GM11168 (cell line): Measurements from ENCODE around the gene MRPL49.
"Not testable (repeated sequence)": the region's sequence is repeated elsewhere in the genome, so short reads cannot be mapped to it uniquely, and the experiment has no call there.

Source experiments
- in situ Hi-C: fragments of 300-500 bp; cut with MboI; formaldehyde crosslinking; loops from one replicate; pipeline ENCODE4 v1.12.0; 2022; ENCODE audit warnings: low sequenced_read_pairs; ENCODE audit not compliant: unreplicated experiment

Gene MRPL49

DNA sequence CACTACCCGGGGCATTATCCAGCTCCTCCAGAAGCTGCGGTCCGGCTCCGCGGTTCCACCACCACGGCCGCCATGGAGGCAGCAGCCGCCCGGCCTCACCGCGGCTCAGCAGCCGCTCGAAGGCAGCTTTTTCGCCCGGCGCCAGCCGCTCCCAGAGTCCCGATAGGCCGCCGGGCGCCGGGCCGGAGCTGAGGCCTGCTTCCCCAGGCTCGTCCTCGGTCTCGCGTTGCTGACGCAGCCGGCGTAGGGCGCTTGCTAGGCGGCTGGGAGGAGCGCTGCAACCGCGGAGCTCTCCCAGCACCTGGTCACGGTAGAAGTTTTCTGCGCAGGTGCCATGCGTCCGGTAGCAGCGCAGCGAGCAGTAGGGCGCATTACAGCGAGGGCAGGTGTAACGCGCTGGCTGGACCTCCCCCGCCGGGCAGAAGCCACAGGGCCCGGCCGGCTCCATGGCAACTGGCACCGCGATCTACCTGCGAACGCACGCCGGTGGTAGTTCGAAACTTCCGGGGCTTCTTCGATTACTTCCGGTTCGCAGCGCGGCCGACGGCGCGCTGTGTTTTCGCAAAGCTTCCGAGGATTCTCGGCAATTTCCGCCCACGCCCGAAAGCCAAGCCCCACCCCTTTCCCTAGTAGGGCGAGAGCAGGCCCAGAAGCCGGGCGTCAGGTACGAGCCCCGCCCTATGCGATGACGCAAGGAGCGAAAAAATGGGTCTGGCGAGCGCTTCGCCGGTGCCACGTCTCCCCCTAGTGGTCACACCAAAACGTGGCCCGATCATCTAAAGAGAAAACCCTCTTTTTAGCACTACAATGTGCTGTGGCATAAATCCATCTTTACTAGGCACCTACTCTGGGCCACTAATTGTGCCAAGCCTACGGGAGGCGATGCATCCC, 4.7 kb upstream of the MRPL49 start, which contains the start of gene ZNHIT2:
Gene ZNHIT2 (minus strand): TSS at position 496 of the 891 bp plus-strand sequence. CDS start 48 bp downstream, at position 448.
- in situ Hi-C loops: no loop called here

DNA sequence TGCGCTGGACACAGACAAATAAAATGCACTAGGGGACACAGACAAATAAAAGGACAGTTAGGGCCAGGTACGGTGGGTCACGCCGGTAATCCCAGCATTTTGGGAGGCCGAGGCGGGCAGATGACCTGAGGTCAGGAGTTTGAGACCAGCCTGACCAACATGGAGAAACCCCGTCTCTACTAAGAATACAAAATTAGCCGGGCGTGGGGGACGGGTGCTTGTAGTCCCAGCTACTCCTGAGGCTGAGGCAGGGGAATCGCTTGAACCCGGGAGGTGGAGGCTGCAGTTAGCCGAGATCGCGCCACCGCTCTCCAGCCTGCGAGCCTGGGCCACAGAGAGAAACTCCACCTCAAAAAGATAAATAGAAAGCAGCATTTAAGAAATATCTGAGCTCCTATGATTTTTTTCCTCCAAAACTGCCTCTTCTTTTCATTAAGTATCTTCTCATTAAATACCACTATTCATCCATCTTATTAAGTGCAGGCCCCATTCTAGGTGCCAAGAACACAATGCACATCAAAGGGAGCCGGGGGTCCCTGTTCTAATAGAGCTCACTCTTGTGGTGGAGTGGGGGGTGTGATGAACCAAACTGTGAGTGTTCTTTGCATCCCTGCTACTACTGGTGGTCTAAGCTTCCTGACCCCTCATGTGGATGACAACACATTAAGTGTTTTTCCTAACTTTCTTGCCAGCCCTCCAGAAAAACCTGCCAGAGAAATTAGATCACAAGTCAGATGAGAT, 3.9 kb upstream of the MRPL49 start:
- in situ Hi-C loops: no loop called here

DNA sequence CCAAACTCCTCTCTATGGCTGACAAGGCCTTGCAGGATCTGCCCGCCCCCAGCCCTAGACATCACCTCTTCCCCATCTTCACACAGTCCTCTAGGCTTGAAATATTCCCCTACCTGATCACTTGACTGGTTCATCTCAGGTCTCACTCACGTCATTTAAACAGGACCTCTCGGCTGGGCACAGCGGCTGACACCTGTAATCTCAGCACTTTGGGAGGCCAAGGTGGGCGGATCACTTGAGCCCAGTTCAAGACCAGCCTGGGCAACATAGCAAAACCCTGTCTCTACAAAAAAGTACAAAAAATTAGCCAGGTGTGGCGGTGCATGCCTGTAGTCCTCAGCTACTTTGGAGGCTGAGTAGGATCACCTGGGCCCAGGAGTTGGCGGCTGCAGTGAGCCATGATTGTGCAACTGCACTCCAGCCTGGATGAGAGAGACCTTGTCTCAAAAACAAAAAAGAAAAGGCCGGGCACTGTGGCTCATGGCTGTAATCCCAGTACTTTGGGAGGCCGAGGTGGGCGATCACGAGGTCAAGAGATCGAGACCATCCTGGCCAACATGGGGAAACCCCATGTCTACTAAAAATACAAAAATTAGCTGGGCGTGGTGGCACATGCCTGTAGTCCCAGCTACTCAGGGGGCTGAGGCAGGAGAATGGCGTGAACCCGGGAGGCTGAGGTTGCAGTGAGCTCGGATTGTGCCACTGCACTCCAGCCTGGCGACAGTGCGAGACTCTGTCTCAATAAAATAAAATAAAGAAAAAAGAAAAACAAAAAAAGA, 3.0 kb upstream of the MRPL49 start:
- in situ Hi-C loops: not testable (repeated sequence)

DNA sequence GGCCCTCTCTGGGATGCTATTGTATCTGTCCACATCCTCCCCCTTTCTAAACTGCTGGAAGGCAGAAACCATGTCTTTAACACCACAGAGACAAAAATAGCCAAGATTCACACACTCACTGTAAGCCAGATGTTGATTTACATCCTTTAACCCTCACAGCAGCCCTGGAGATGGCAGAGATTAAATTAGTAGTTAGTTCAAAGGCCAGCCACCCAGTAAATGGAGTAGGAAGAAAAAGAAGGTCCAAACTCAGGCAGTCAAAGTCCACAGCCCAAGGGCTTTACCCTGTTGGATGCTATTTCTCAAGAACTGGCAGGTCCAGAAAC, 2.5 kb upstream of the MRPL49 start:
- in situ Hi-C loops: no loop called here

DNA sequence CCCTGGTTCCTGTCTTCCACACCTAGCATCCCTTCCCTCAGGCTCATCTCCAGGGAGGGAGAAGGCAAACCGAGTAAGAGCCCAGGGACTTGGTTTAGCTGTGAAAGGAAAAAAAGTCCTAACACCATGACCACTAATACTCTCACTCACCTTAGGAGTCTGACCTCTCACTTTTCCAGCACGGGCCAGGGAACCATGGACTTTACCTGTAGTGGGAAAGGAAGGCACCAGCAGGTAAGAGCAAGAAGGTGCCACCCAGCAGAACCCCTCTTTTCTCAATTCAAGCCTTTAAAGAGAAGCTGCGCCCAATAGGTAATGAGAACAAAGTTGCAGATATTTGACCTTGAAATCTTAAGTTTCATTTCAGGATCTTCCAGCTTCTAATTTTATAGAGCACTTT, 1.3 kb upstream of the MRPL49 start:
- in situ Hi-C loops: no loop called here

DNA sequence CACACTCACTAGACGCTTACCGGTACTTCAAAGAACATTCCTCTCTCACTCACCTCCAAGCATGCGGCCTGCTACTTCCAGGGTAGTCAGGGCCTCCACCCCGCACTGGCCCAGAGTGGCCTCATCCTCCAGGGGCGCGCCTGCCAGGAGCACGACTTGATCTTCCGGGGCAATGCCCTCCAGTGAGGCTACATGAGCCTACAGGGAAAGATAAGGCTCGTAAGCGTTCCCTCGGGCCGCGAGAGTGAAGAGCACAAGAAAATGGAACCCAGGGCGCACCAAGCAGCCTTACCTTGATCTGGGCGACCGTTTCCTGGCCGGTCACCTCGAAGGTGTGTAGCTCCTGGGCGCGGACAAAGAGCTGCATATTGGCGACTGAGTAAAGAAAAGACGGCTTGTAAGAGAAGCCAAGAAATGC, 665 bp upstream of the MRPL49 start:
- in situ Hi-C loops: no loop called here

DNA sequence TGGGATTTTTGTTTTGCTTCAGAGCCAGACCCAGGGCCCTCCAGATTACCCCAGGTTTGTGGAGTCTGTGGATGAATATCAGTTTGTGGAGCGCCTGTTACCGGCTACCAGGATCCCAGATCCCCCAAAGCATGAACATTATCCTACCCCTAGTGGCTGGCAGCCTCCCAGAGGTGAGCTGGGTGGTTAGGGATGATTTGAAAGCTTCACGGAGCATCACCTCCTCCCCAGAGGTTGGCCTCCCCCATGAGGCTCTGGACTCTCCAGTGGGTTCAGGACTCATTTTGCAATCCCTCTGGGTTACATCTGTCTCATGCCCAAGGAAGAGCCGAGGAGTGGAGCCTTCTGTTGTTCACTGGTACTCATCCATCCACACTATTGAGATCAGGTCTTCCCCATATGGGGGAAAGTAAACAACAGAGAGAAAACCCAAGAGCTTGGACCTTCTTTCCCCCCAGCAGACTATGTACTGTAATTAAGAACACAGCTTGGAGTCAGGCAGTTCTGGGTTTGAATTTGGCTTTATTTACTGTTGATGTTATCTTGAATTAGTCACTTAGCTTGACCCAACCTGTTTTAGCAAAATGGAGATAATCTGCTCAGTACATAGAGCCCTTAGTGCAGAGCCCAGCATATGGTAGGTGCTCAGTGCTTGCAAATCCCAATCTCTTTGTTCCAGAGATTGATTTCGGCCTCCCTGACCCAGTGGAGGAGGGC, 2.5 kb downstream of the MRPL49 start:
- in situ Hi-C loops: no loop called here

DNA sequence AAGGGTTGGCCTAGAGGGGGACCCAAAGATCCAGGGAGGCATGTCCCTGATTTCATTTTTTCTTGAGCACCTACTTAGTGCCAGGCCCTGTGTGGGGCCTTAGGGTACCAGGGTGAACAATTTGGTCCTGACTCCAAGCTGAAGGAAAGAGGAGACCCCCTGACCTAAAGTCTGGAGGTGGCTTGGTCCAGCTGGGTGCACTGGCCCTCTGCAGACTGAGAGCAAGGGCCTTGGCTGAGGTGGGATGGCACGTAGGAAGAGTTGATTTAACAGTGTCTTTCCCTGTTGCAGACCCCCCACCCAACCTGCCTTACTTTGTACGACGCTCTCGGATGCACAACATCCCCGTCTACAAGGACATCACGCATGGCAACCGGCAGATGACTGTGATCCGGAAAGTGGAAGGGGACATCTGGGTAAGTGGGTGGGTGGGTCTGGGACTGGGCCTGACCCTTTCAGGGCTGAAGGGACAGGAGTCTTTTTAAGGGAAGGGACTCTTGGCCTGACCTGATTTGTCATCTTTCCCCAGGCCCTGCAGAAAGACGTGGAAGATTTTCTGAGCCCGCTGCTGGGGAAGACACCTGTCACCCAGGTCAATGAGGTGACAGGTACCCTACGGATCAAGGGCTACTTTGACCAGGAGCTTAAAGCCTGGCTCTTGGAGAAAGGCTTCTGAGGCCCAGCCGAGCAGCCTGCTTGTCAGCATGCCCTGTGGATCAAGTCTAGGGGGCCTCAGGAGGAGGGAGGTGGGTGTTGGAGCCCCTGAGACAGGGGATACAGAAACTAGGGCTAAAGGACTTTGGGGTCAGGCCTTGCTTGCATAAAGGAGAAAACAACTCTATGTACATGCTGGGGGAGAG, 3.3 kb downstream of the MRPL49 start:
- in situ Hi-C loops: no loop called here

DNA sequence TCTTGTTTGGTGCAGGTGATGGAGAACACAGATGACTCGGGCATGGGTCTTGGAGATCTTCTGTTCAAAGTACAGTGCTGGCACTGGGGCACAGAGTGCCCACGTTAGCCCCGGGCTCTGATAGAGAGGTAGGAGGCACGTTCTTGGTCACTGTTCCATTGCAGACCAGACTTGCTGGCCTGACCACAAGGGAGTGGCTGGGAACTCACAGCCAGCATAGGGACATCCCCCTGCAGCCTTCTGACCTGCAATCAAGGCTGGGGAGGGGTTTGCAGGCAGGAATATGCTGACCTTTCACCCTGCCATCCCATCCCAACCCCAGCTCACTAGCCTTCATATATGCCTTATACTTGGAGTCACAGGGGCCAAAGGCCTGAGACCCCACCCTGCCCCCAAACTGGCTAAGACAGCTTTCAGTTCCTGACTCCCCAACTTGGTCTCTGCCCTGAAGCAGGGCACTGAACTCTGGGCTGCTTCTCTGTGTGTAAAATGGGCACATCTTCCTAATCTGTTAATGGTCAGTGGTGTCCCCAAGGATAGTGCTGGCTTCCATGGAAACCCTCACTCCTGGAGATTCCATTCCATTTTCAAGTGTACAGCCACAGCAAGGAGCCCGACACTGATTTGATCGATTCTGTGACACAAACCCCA, 4.6 kb downstream of the MRPL49 start:
- in situ Hi-C loops: no loop called here

DNA sequence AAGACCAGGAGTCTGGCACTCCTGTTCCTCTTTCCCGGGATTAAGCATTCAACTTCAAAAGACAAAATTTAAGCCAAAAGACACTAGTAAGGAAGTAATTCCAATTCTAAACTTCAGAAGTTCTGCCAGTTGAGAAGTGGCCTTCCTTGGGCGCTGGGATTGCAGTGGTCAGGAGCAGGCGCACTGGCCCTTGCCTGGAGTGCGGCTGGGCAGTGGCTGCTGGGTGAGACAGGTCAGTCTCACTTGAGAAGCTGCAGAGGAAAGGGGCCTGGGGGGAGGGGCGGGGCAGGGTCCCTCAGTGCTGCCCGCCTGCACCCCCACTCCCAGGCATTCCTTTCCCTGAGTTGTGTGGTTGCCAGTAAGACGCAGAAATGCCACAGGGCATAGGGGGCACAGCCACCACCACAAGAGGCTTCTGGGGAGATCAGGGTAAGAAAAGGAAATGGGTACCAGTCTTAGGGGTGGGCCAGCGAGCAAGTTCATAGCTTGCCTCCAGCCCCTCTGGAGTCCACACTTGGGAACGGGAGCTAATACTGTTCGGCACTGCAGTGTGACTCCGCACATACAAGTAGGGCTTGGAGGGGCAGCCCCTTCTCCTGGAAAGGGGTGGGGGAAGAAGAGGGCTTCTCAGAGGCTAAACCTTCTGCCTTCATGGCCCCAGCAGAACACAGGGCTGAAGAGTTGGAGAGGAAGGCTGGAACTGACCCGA, 5.5 kb downstream of the MRPL49 start:
- in situ Hi-C loops: no loop called here

DNA sequence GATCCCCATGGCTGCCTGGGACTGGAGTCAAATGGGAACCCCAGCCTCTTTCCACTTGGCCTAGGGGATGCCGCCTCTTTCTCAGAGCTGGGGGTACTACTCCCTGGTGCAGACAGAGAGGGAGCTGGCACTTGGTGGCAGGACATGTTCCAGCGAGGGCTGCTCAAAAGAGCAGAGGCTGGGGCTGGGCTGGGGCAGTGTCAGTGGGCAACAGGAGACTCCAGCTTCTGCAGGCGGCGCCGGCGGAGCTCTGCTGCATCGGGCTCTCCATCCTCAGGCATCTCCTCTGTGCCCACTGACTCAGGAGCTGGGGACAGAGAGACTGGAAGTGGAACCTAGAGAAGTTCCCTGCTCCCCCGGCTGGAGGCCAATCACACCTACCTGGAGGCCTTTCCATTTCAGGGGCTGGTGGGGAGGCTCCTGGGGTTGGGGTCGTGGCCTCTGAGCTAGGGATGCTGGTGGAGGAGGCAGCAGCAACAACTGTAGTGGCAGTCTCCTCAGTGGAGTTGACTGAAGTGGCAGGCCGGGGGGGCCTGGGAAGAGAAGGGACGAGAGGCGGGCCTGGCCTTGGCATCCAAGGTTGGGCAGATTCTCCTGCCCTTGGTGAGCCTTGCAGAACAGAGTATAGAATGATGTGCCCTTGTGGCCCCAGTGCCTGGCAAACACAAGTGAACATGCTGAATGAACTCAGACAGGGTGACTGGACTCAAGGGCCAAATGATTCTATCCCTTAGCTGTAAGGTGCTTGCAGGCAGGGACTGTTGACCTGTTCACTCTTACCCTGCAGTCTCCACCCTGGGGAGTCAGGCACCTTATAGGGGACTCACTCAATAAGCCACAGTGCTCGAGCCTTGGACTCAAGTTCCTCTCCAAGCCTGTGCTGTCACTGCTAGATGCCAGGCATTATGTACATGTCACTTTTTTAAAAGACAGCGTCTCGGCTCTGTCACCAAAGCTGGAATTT, 6.3 kb downstream of the MRPL49 start:
- in situ Hi-C loops: no loop called here

DNA sequence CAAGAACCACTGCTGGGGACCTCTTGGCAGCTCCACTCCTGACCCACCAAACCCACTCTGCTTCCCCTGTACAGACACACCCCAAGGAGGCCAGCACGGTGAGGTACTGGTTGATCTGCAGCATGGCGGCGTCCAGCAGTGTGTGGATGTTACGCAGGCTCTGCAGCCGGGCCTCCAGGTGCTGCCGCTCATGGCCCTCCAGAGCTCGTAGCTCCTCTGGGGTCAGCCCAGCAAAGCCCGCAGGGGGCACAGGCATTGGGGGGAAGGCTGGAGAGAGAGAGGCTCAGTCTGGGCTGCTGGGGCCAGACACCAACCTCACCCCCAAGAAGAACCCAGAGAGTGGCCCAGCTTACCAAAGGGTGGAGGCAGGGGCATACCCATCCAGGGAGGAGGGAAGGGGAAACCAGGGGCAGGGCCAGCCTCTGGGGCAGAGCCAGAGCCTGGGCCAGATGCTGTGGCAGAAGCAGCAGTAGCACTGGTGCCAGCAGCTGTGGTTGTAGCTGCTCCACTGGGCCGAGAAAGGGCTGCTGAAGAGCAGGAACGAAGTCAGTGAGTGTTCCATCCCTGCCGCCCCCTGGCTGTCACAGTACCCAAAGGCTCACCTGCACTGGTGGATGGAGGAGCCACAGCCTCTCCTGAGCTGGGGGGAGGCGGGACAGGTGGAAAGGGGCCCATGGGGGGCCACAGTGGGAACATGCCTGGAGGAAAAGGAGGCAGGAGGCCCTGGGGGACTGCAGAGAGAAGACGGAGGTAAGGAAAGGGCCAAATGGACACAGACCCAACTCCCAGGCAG, 7.7 kb downstream of the MRPL49 start:
- in situ Hi-C loops: no loop called here

DNA sequence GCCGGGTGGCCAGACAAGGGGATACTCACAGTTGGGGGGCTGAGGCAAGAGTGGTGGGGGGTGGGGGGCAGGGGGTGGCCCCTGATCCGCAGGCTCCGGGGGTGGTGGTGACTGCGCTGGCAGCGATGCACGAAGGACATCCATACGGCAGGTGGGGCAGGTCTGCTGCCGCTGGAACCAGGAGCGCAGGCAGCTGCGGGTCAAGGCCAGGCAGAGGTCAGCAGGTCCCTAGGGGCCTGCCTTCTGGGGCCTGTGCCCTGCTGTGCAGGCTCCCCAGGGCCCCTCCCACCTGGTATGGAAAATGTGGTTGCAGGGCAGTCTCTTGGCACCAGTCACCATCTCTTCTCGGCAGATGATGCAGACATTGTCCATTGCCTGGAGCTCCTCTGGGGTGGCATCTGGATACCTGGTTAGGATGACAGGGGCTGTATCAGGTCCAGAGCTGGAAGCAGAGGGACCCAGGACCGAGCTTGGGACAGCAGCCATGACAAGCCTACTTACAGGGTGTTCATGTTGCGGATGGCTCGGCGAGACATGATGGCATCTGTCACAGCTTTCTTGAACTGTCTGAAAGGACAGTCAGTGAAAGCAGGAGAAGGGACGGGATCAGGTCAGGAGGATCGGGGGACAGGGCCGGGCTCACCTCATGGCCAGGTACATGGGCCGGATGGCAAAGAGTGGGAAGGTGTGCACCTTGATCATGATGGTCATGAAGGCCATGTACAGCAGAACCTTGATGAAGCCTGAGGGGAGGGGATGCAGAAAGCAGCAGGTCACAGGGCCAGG, 8.7 kb downstream of the MRPL49 start:
- in situ Hi-C loops: no loop called here

DNA sequence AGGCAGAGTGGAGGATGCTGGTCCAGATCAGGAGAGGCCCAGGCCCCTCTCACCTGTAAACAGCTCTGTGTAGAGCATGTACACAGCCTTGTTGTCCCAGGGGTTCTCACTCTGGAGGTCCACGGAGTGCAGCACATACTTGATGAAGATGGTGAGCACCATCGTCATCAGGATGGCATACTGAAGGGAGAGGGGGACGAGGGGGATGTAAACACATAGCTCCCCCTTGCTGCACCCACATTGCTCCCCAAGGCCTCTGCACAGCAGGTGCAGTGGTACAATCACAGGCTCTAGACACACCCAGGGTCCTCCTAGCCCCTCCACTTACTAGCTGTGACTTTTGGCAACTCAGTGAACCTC, 9.3 kb downstream of the MRPL49 start:
- in situ Hi-C loops: no loop called here

DNA sequence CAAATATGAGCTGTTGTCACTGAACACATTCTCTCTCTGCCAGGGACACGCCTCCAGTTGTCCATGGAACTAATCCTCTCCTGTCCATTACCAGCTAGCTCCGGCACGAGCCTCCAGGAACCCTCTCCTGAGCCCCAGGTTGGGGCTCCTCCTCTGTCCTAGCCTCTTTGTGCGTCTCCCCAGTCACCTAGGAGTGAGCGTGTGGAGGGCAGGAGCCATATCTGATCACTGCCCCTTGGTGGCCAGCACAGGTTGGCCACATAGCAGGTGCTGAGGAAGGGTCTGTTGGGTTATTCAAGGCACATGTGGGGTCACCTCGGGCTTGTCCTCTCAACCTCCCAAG, 9.7 kb downstream of the MRPL49 start:
- in situ Hi-C loops: no loop called here
